NOMO-1 treated with dmso at 0.1 percent for 144 hours (cell line): Measurements from ENCODE around the gene SAA1.
"Not testable (repeated sequence)": the region's sequence is repeated elsewhere in the genome, so short reads cannot be mapped to it uniquely, and the experiment has no call there.

ENCODE experiments used
- DNase-seq: peaks from one replicate; lab custom pipeline; 2025; ENCODE audit not compliant: unreplicated experiment; lab: John Stamatoyannopoulos, UW

SAA1 gene

GRCh38 chr11:18265949-18266348, at the start of gene SAA1:
SAA1 (plus strand) TSS chr11:18266264; CDS start chr11:18266888, 624 bp downstream.
- DNase-seq = no peak

GRCh38 chr11:18221274-18221876, 44.7 kb upstream of the SAA1 start:
- DNase-seq = no peak

GRCh38 chr11:18222814-18223421, 43.1 kb upstream of the SAA1 start:
- DNase-seq = no peak

GRCh38 chr11:18223591-18224387, 42.3 kb upstream of the SAA1 start:
- no peak for DNase-seq

GRCh38 chr11:18225913-18226312, 40.2 kb upstream of the SAA1 start:
- DNase-seq = no peak

GRCh38 chr11:18229501-18229900, 36.6 kb upstream of the SAA1 start:
- no peak for DNase-seq

GRCh38 chr11:18230859-18231258, 35.2 kb upstream of the SAA1 start:
- DNase-seq = no peak

GRCh38 chr11:18233912-18234311, 32.2 kb upstream of the SAA1 start:
- no peak for DNase-seq

- no peak for DNase-seq
Observed at GRCh38 chr11:18235394-18236334, 30.4 kb upstream of the SAA1 start.

GRCh38 chr11:18236664-18237356, 29.3 kb upstream of the SAA1 start, which contains the start of gene SAA4:
SAA4 (minus strand) TSS chr11:18236802; CDS start chr11:18235926, 876 bp downstream.
- no peak for DNase-seq

GRCh38 chr11:18239655-18240054, 26.4 kb upstream of the SAA1 start:
- DNase-seq = no peak

GRCh38 chr11:18243783-18244362, 22.2 kb upstream of the SAA1 start:
- peak; percentile 28 for DNase-seq

- DNase-seq = no peak
Observed at GRCh38 chr11:18245396-18245795, 20.7 kb upstream of the SAA1 start.

- DNase-seq = not testable (repeated sequence)
Observed at GRCh38 chr11:18246379-18247190, 19.5 kb upstream of the SAA1 start.

GRCh38 chr11:18247191-18247581, 18.9 kb upstream of the SAA1 start:
- DNase-seq = not testable (repeated sequence)

GRCh38 chr11:18248561-18248960, 17.5 kb upstream of the SAA1 start, which contains the start of gene SAA2:
SAA2 (minus strand) TSS chr11:18248668; CDS start chr11:18248011, 657 bp downstream.
- DNase-seq = no peak

GRCh38 chr11:18253233-18253632, 12.8 kb upstream of the SAA1 start:
- no peak for DNase-seq

- no peak for DNase-seq
Observed at GRCh38 chr11:18253778-18254338, 12.2 kb upstream of the SAA1 start.
